Measurements from ENCODE around the gene VSIR. TPM values are rescaled to one million over a fixed set of nuclear protein-coding genes. Genes with fewer than 3 reads are reported as not detected.

The VSIR gene
- total and polyA plus RNA-seq, 9 of the 15 experiments (the other 6 are each of a cell fraction or from before 2014, with no cell fraction given), result 0.14 to 20.5 (median 9.3) TPM

GRCh38 chr10:71748671-71749191 lies 24.6 kb downstream of the VSIR start (continued):
- TF ChIP-seq POLR3A (IDR thresholded peaks at IDR 0.05; ENCODE audit: borderline replicate concordance, extremely low read depth, insufficient read depth, insufficient read length) (no peak), MTA1 (IDR thresholded peaks at IDR 0.05; ENCODE audit: borderline replicate concordance) (no peak), ESRRA (IDR thresholded peaks at IDR 0.05; ENCODE audit: borderline replicate concordance, low read depth) (peak; percentile 74; the same call in 1 of the 2 replicates), PCBP1 (IDR thresholded peaks at IDR 0.05; ENCODE audit: low read depth, low read length, poor library complexity, severe bottlenecking) (no peak), ZNF134 (CRISPR knock-in tag; conservative IDR thresholded peaks at IDR 0.05) (no peak; the same call in 1 of the 2 replicates), BCL6 (CRISPR knock-in tag; IDR thresholded peaks at IDR 0.05) (peak; percentile 55; the same call in 1 of the 2 replicates), TBL1XR1 (IDR thresholded peaks at IDR 0.05; ENCODE audit: low read length in 2 of 2) (no peak), SRSF7 (optimal IDR thresholded peaks at IDR 0.05; ENCODE audit: low read depth, low read length) (no peak), HSF4 (CRISPR knock-in tag; IDR thresholded peaks at IDR 0.05; ENCODE audit: borderline replicate concordance) (no peak), ZNF146 (CRISPR knock-in tag; IDR thresholded peaks at IDR 0.05; ENCODE audit: unreplicated experiment) (no peak), ZNF518B (CRISPR knock-in tag; IDR thresholded peaks at IDR 0.05) (no peak), FOXP1 (CRISPR knock-in tag; IDR thresholded peaks at IDR 0.05) (peak; percentile 76; the same call in 1 of the 2 replicates), TCF7 (IDR thresholded peaks at IDR 0.05; ENCODE audit: borderline replicate concordance) (peak; percentile 67; the same call in 1 of the 2 replicates), CEBPB (tag; IDR thresholded peaks at IDR 0.05) (no peak), MXI1 (IDR thresholded peaks at IDR 0.05; ENCODE audit: low read depth, low read length) (no peak), CHD4 (IDR thresholded peaks at IDR 0.05; ENCODE audit: insufficient read depth, insufficient replicate concordance, low read depth, low read length, poor library complexity, severe bottlenecking) (no peak), ZNF79 (CRISPR knock-in tag; IDR thresholded peaks at IDR 0.05; ENCODE audit: low read depth) (no peak; the same call in 1 of the 2 replicates), HDAC8 (tag; IDR thresholded peaks at IDR 0.05) (0 out of 2 replicates have a peak, but pooled peaks have one; percentile 55), ZNF280B (CRISPR knock-in tag; IDR thresholded peaks at IDR 0.05) (no peak)
- TF ChIP-seq, protein P1, sequence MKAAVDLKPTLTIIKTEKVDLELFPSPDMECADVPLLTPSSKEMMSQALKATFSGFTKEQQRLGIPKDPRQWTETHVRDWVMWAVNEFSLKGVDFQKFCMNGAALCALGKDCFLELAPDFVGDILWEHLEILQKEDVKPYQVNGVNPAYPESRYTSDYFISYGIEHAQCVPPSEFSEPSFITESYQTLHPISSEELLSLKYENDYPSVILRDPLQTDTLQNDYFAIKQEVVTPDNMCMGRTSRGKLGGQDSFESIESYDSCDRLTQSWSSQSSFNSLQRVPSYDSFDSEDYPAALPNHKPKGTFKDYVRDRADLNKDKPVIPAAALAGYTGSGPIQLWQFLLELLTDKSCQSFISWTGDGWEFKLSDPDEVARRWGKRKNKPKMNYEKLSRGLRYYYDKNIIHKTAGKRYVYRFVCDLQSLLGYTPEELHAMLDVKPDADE (conservative IDR thresholded peaks at IDR 0.05; ENCODE audit: control insufficient read depth, low read depth, low read length), result no peak
